NCI-H1048 (cell line): Measurements from ENCODE around the gene TGIF2.
"Not testable (repeated sequence)": the region's sequence is repeated elsewhere in the genome, so short reads cannot be mapped to it uniquely, and the experiment has no call there.

Experiments used
- DNase-seq: peaks from one replicate; lab custom pipeline; 2025; lab: John Stamatoyannopoulos, UW

The TGIF2 gene

DNA sequence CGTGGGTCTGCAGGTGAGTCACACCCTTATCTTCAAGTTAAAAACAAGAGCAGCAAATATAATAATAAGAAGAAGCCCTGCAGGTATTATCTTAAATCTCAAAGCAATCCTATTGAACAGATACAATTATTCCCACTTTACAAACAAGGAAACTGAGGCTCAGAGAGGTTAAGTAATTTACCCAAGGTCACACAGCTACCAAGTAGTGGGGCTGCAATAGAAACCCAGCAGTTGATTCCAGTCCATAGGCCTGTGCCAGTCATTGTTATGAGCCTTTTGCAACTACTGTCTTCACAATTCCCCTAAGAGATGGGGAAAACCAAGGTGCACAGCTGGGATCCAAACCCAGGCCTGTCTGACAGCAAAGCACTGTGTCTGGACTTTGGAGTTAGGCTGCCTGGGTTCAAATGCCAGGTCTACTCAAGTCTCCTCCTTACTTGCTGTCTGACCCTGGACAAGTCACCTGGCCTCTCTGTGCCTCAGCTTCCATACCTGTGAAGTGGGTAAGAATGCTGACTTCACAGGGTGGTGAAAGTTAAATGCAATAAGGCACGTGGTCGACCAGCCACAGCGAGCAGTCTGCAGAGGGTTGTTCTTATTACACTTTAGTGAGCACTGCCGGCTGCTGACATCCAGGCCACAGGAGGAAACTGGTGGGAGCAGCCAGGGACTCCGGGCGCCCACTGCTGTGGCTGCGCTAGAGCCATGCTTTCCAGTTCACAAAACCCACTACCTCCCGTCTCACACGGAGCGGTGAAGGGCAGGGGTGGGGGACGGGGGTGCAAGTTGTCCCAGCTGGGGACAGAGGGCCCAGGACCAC, 26.0 kb upstream of the TGIF2 start:
- no peak for DNase-seq

DNA sequence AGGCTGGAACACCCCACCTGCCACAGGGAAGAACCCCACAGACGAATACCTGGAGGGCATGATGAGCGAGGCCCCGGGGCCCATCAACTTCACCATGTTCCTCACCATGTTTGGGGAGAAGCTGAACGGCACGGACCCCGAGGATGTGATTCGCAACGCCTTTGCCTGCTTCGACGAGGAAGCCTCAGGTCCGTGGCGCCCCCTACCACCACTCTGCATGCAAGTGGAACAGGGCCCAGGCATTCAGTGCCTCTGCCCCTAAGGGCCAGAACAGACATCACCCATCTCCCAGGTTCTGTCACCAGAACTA, 25.4 kb upstream of the TGIF2 start:
- DNase-seq: no peak

DNA sequence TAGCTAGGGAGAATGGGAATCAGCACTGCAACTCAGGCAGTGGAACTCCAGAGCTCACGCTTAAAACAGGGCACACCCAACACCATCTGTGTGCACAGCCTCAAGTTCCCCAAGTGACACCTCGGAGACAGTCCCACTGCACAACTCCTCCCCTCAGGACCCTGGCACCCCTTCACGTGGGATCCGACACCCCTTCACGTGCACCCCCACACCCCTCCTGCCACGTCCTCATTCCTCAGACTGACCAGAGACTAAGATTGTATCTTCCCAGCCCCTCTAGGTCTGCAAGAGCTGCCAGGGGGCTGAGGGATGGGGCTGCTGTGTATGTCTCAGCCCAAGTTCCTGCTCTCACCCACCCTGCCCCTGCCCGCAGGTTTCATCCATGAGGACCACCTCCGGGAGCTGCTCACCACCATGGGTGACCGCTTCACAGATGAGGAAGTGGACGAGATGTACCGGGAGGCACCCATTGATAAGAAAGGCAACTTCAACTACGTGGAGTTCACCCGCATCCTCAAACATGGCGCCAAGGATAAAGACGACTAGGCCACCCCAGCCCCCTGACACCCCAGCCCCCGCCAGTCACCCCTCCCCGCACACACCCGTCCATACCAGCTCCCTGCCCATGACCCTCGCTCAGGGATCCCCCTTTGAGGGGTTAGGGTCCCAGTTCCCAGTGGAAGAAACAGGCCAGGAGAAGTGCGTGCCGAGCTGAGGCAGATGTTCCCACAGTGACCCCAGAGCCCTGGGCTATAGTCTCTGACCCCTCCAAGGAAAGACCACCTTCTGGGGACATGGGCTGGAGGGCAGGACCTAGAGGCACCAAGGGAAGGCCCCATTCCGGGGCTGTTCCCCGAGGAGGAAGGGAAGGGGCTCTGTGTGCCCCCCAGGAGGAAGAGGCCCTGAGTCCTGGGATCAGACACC, 24.4 kb upstream of the TGIF2 start:
- DNase-seq: no peak

DNA sequence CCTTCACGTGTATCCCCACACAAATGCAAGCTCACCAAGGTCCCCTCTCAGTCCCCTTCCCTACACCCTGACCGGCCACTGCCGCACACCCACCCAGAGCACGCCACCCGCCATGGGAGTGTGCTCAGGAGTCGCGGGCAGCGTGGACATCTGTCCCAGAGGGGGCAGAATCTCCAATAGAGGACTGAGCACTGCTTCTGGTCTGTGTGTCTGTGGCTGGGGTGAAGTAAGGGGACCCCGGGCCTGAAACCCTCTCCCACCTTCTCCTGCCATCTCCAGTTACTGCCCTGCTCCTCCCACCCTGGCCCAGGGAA, 23.8 kb upstream of the TGIF2 start:
- DNase-seq: no peak

DNA sequence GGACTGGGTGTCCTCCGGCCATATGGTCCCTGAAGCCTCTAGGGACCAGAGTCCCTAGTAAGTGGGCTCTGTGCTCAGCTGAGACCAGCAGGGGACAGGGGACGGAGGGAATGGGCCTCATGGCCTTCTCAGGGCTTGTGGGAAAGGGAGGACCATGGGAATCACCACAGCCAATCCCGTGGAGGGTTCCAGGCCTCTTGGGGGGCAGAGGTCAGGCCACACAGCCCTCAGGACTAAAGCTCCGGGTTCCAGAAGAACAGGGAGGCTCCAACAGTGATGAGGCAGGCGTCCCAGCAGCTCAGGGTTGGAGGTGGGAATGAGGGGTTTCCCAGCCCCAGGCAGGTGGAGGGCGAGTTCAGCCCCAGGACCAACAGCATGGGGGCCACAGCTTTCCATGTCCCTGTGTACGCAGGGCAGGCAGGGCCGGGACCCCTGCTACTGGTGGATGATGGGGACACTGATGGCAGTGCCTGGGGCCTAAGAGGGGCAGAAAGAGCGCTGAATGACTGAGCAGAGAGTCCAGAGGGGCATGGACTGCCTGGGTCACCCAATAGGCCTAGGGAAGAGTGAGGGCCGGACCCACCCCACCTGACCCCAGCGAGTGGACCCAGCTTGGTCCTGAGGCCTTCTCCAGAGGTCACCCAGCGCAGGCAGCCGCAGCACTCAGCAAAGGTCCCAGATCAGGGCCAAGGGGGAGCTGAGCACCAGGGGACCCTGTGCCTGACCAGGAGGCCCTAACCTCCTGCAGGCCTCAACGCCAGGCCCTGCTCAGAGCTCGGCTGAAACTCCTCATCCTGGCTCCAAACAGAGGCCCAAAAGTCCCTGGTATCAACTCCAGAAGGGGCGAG, 23.2 kb upstream of the TGIF2 start:
- DNase-seq: no peak

DNA sequence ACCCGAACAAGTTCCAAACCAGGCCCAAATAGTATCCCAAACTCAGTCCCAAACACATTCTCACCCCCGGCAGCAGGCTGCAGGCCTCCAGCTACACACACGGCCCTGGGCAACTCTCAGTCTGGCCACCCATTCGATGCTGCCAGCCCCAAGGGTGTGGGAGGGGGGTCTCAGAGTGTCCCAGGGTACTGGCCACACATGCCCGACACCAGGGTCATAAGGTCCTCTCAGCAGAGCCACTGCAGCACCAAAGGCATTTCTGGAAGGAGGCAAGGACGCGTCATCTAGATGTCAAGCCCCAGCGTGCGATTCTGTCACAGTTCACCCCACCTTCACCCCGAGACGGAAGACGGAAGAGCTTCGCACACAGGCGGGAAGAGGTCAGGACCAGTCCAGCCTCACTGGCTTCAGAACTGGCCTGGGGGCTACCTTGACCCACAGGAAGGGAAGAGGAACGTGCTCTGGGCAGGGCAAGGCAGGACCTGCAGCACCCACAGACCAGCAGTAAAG, 22.6 kb upstream of the TGIF2 start:
- no peak for DNase-seq

DNA sequence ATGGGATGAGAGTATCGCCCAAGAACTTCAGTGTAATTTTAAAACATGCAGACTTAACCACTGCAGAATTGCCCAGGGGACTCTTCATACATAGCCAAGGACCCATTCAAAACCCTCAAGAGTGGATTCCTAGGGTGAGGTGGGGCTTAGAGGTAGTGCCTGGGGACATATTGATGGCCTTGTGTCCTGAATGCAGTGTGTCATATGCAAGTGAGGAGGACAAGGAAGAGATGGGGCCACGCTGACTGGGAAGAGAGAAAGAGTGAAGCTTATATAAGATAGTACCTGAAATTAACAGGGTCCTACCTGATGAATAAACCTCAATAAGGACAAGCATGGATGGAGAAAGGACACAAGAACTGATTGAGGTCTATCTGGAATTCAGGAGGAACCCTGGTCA, 18.1 kb upstream of the TGIF2 start:
- DNase-seq: no peak

DNA sequence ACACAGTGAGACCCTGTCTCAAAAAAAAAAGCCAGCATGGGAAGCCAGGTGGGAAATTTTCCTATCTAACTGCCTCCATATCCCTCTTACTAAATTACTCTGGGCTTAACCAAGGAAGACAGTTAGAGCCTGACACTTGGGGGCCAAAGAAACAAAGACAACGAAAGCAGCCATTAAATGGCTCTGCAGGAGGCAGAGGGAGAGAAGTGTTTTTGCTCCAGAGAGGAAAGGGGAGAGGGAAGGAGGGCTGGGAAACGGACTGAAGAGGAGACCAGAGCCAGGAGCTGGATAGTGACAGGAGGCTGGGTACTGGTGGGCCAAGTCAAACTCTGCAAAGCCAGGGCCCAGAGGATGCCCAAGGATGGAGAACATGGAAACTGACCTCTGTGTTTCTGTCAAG, 10.7 kb upstream of the TGIF2 start:
- no peak for DNase-seq

DNA sequence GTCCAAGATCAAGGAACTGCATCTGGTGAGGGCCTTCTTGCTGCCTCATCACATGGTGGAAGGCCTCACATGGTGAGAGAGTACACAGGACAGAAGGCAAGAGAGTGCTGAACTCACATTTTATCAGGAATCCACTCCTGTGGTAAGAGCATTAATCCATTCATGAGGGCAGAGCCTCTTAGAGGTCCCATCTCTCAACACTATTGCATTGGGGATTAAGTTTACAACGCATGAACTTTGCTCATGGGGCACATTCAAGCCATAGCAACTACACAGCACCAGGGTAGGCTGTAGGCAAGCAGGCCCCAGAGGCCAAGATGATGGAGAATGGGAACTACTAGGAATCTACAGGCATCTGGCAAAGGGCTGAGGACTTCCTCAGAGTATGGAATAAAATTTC, 10.0 kb upstream of the TGIF2 start:
- DNase-seq: no peak

DNA sequence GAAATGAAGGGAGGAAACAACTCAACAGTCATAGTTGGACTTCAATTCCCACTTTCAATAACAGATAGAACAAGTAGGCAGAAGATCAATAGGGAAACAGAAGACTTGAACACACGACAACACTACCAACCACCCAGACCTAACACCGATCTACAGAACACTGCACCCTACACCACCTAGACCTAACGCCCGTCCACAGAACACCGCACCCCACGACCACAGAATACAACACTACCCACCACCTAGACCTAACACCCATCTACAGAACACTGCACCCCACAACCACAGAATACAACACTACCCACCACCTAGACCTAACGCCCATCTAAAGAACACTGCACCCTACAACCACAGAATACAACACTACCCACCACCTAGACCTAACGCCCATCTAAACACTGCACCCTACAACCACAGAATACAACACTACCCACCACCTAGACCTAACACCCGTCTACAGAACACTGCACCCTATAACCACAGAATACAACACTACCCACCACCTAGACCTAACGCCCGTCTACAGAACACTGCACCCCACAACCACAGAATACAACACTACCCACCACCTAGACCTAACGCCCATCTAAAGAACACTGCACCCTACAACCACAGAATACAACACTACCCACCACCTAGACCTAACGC, 9.2 kb upstream of the TGIF2 start:
- DNase-seq: not testable (repeated sequence)

DNA sequence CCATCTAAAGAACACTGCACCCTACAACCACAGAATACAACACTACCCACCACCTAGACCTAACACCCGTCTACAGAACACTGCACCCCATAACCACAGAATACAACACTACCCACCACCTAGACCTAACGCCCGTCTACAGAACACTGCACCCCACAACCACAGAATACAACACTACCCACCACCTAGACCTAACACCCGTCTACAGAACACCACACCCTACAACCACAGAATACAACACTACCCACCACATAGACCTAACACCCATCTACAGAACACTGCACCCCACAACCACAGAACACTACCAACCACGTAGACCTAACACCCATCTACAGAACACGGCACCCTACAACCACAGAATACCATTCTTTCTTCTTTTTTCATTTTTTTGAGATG, 8.7 kb upstream of the TGIF2 start:
- DNase-seq: not testable (repeated sequence)

DNA sequence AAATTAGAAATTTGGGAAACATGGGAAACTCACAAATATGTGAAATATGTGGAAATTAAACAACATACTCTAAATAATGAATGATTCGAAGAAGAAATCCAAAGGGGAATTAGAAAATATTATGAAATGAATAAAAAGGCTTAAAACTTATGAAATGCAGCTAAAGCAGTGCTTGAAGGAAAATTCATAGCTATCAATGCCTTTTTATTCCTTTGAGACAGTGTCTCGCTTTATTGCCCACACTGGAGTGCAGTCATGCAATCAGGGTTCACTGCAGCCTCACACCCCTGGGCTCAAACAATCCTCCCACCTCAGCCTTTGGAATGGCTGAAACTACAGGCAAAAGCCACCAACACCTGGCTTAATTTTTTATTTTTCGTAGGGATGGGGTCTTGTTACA, 7.9 kb upstream of the TGIF2 start:
- DNase-seq: no peak

DNA sequence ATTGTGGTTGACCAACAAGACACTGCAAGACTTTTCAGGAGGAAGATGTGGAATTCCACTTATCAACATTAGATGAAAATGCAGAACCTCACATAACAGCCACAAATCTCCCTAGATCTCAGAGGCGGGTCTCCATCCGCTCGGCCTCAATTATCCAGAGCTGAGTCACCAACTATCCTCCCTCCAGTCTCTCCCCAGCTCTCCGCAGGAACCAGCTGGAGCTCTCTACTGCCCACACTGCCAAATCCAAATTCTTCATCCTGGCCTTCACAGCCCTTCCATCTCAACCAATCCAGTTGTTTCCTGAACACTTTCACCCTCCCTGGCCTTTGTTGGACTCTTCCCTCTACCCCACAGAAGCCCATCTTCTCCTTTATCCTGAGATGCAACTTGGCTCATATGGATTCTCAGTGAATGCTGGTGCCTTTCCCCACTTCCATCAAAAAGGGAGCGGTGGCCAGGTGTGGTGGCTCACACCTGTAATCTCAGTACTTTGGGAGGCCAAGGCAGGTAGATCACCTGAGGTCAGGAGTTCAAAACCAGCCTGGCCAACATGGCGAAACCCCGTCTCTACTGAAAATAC, 3.5 kb upstream of the TGIF2 start:
- no peak for DNase-seq

DNA sequence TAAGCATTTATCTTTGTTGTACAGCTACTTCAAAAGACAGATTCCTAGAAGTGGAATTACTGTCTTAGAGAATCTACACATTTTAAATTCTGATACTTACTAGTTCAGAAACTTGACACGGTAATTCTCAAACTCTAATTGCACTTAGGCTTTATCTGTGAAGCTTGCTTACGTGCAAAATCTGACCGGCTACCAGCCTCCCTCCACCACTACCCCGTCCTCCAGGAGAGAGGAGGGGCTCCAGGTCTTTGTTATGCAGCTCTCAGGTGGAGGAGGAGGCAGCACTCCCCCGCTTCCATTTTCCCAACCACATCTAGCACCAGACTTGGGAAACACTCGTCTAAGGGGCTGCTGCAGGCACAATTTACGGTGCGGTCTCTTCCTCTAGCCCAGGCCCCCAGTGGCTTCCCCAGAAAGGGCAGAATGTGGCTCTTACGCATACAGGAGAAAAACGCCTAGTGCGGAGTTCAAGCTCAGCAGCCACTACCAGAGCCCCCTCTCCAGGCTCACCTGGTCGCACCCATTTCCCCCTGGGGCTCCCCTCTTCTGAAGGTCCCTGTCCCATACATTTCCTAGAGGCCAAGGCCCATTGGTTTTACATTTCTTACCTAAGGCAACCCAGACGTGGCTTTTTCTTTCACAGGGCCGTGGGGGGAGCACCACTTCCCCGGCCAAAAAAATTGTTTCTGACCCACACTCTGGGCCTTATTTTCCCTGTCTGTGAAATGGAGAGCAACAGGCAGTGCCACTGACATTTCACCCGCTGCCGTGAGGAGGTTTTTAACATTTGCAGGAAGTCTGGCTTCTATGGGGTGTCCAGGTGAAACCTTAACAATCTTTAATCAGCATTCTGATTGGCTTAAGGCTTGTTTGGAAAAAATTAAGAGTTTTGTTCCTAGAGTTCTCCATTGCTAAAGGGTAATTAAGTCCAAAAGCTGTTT, 1.6 kb upstream of the TGIF2 start:
- no peak for DNase-seq

DNA sequence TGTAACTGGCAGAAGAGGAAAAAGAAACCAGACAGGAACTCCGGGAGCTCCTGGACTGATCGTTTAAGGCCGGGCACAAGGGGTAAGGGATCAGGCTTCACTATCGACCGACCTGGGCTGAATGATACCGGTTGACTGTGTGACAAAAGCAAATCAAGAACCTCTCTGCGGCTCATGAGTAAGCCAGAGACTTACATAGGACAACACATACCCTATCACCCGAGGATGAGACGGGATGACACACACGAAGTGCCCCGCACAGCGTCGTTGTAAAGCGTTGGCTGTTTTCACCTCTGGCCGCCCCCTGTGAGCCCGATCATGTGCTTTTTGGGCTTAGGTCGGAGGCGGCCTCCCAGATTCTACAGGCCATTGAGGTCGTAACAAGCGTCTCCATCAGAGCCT, 695 bp upstream of the TGIF2 start:
- no peak for DNase-seq

DNA sequence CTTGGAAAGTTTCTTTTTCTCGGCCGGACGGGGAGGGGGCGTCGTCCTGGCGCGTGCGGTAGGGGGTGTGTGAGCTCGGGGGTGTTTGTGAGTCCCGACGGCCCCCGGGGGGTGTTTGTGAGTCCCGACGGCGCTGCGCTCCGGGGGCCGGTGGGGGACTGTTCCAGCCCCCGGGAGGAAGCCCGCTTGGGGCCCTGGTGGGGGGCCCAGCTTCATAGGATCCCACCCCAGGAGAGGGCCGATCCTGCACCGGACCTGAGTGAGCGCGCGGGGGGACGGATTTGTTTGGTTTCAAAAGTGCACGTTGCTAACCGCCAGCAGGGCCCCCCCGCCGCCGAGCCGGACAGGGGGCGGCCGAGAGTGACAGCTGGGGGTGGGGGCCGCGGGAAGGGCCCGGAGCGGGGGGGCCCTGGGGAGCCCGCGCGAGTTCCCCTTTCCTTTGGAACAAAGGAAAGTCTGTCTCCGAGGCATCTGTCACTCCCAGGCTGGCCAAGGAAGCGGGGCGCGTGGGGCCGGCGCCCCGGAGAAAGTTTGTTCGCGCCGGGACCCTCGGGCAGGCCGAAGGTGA, 485 bp downstream of the TGIF2 start:
- DNase-seq: no peak

DNA sequence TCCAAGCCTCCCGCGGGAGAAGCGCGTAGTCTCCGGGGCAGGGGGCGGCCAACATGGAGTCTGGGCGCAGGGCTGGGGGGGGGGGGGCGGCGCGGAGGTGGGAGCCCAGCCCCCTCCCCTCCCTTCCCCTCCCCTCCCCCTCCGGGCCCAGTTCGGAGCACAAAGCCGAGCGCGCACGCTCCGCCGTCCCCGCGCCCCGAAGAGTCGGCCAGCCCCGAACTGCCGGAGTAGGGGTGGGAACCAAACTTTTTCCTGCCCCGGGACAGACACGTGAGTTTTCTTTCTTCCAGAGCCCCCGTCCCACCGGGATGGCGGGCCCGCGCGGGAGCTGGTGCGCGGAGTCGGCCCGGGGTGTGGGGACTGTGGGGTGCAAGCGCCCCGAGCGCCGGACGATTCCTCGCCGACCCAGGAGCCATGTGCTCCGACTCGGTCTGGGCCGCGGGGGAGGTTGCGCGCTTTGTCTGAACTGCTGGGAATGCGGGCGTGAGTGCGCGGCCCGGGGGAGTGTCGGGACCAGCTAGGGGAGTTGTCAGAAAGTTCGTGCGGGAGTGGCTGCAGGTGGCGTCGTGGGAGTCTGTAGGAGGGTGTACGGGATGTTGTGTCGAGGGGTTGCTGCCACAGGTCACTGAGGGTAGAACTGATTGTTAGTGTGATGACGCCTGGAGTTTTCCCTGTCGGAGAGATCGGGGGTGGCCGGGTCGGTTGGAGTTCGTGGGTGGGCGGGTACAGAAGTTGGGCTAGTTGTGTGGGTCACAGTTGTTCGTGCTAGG, 1.2 kb downstream of the TGIF2 start:
- DNase-seq: no peak

DNA sequence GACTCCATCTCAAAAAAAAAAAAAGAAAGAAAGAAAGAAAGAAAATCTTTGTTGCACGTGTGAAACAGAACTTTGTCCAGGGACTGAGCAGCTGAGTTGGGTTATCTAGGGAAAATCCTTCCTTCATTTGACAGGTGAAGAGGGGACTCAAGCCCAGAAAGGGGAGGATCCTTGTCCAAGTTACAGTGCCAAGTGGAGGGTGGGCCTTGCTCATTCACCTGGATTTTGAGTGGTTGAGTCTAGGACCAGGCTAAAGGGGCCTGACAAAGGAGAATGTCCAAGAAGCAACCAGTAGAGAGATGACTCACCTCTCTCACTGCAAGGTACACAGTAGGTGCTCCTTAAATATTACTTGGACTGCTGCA, 2.7 kb downstream of the TGIF2 start:
- no peak for DNase-seq

DNA sequence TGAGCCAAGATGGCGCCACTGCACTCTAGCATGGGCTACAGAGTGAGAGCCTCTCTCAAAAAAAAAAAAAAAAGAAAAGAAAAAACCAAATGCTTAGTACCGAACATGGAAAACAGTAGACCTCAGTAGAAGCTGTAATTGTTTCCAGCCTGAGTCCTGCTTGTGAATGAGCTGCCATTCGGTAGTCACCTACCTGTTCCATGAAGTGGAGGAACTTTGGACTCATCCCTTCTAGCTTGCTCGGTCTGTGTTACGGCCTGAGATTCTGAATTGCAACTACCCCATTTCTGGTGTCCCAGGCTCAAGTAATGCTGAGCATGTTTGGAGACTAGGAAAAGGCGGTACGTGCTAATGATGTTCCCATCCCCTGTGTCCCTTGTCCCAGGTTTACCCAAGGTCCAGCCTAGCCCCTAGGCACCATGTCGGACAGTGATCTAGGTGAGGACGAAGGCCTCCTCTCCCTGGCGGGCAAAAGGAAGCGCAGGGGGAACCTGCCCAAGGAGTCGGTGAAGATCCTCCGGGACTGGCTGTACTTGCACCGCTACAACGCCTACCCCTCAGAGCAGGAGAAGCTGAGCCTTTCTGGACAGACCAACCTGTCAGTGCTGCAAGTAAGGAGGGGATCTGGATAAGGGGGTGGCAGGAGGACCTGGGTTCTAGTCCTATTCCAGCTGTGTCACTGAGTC, 5.1 kb downstream of the TGIF2 start:
- DNase-seq: no peak
